Suprapubic skin (tissue), 4 donors: ENCODE measurements around the gene ATOH7. TPM values are rescaled to one million over a fixed set of nuclear protein-coding genes. Genes with fewer than 3 reads are reported as not detected.
"Not testable (repeated sequence)": the region's sequence is repeated elsewhere in the genome, so short reads cannot be mapped to it uniquely, and the experiment has no call there.

Experiments
- DNase-seq, 2 donors: peaks; one replicate each; pipeline ENCODE4 v3.0.0-alpha.2; 2019; ENCODE audit warnings: low spot score in 2 of 2
- H3K27ac ChIP-seq: fragments of 200-600 bp; sonication (generic); one replicate; pipeline ENCODE4 v1.5.1; 2019
- H3K27me3 ChIP-seq: fragments of 200-600 bp; sonication (generic); one replicate; pipeline ENCODE4 v1.5.1; 2019
- H3K36me3 ChIP-seq: fragments of 200-600 bp; sonication (generic); one replicate; pipeline ENCODE4 v1.5.1; 2019
- H3K4me1 ChIP-seq: fragments of 200-600 bp; sonication (generic); one replicate; pipeline ENCODE4 v1.5.1; 2019
- H3K4me3 ChIP-seq: fragments of 200-600 bp; sonication (generic); one replicate; pipeline ENCODE4 v1.5.1; 2019; ENCODE audit warnings: mild to moderate bottlenecking
- H3K9me3 ChIP-seq: fragments of 200-600 bp; sonication (generic); one replicate; pipeline ENCODE4 v1.5.1; 2019
- CTCF ChIP-seq, 2 donors: fragments of 200-600 bp in 1 of 2; fragments of 450-650 bp in 1 of 2; sonication (generic) in 1 of 2; IDR thresholded peaks; one replicate each; pipeline ENCODE4 v1.5.1; 2016 to 2019; ENCODE audit warnings: antibody characterized with exemption in 2 of 2, mild to moderate bottlenecking in 1 of 2, moderate library complexity in 1 of 2
- EP300 ChIP-seq: sonication (generic); formaldehyde crosslinking; IDR thresholded peaks from one replicate; pipeline ENCODE4 v1.6.1; 2017; ENCODE audit warnings: antibody characterized with exemption
- POLR2A ChIP-seq, 2 donors: fragments of 450-650 bp; IDR thresholded peaks; one replicate each; pipeline ENCODE4 v1.6.1; 2017; ENCODE audit warnings: antibody characterized with exemption in 2 of 2, mild to moderate bottlenecking in 2 of 2, moderate library complexity in 2 of 2
- POLR2AphosphoS5 ChIP-seq, 3 donors: sonication (generic); formaldehyde crosslinking; IDR thresholded peaks; one replicate each; pipeline ENCODE4 v1.6.1; 2017; ENCODE audit warnings: antibody characterized with exemption in 3 of 3
- WGBS: methylation state at CpG from one replicate; pipeline ENCODE4 v1.1.5; 2018; 5-methylcytosine and 5-hydroxymethylcytosine counted together
- total RNA-seq, 4 donors: library from RNA; depleted of rRNA; stranded (reverse); fragments of >200 nt; gene quantifications; one replicate each; pipeline ENCODE4 v1.1.0, GENCODE V29; 2016

Gene ATOH7
- total RNA-seq, 4 donors from 2014 or later: not detected

- Histone ChIP-seq H3K4me3 (no peak overlapping the region), H3K4me1 (no peaks in the 10 kb centered on the region), H3K9me3 (no peaks in the 10 kb centered on the region), H3K27me3 (no peaks in the 10 kb centered on the region), H3K27ac (no peak overlapping the region), H3K36me3 (no peaks in the 10 kb centered on the region)
- DNase-seq: no peak
- WGBS: 50% methylated on average over 1 of the region's 1 CpG
- TF ChIP-seq POLR2A (IDR thresholded peaks at IDR 0.05) (no peak), EP300 (no peak), POLR2AphosphoS5 (IDR thresholded peaks at IDR 0.05) (no peak), CTCF (IDR thresholded peaks at IDR 0.05) (no peak)
These were observed 20.2 kb downstream of the ATOH7 start for GRCh38 chr10:68211669-68212068.

DNA sequence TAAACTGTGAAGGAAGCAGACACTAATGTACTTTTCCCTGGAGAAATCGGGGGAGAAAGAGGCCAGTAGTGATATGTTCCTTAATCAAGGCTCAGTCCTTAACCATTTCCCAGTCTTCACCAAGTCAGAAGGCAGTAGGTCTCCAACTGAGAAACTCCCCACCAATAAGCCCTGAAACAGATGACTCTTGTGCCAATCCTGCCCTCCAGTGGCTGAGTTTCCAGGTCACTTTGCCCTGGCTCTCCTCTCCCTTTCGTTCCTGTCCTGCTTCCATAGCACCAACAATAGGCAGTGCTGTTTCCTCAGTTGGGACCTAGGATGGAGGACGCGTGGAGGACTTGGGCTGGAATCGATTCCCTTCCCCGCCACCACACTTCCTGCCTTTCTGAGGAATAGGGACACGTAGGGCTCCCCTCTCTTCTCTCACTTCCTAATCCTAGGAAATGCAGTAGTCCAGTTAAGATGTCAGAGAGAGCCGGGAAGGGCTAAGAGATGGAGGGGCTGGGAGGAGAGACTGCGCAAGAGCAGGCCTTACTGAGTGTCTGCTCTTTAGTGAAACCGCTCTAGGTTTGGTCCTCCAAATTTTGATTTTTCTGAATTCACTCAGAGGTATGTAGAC is 23.4 kb downstream of the ATOH7 start:
- no peaks in the 10 kb centered on the region for H3K9me3 ChIP-seq
- H3K36me3 ChIP-seq: no peaks in the 10 kb centered on the region
- H3K27me3 ChIP-seq: no peaks in the 10 kb centered on the region
- TF ChIP-seq POLR2AphosphoS5 (IDR thresholded peaks at IDR 0.05): no peak
- TF ChIP-seq POLR2A (IDR thresholded peaks at IDR 0.05): no peak
- TF ChIP-seq CTCF (IDR thresholded peaks at IDR 0.05): peak in 1 of 2 donors; percentile 12
- DNase-seq: no peak
- H3K27ac ChIP-seq: no peak overlapping the region
- 66% methylated on average over 10 of the region's 10 CpGs for WGBS
- H3K4me3 ChIP-seq: no peak overlapping the region
- no peaks in the 10 kb centered on the region for H3K4me1 ChIP-seq

GRCh38 chr10:68202960-68203353 is 29.0 kb downstream of the ATOH7 start:
- DNase-seq: no peak
- no peak overlapping the region for H3K27ac ChIP-seq
- no peaks in the 10 kb centered on the region for H3K36me3 ChIP-seq
- TF ChIP-seq POLR2AphosphoS5 (IDR thresholded peaks at IDR 0.05) (no peak), POLR2A (IDR thresholded peaks at IDR 0.05) (no peak), CTCF (IDR thresholded peaks at IDR 0.05) (no peak), EP300 (no peak)
- H3K4me1 ChIP-seq: no peaks in the 10 kb centered on the region
- H3K4me3 ChIP-seq: no peak overlapping the region
- H3K9me3 ChIP-seq: no peaks in the 10 kb centered on the region
- peaks cover 24% of the 10 kb centered on the region for H3K27me3 ChIP-seq
- WGBS: 40% methylated on average over 5 of the region's 5 CpGs

GRCh38 chr10:68196701-68197100 is 35.2 kb downstream of the ATOH7 start:
- no peaks in the 10 kb centered on the region for H3K9me3 ChIP-seq
- no peak overlapping the region for H3K4me3 ChIP-seq
- no peak overlapping the region for H3K27ac ChIP-seq
- H3K36me3 ChIP-seq: no peaks in the 10 kb centered on the region
- TF ChIP-seq POLR2AphosphoS5 (IDR thresholded peaks at IDR 0.05): no peak
- TF ChIP-seq POLR2A (IDR thresholded peaks at IDR 0.05): no peak
- TF ChIP-seq EP300: no peak
- TF ChIP-seq CTCF (IDR thresholded peaks at IDR 0.05): no peak
- WGBS: 58% methylated on average over 3 of the region's 3 CpGs
- DNase-seq: no peak
- H3K4me1 ChIP-seq: no peaks in the 10 kb centered on the region
- peaks cover 18% of the 10 kb centered on the region for H3K27me3 ChIP-seq

DNA sequence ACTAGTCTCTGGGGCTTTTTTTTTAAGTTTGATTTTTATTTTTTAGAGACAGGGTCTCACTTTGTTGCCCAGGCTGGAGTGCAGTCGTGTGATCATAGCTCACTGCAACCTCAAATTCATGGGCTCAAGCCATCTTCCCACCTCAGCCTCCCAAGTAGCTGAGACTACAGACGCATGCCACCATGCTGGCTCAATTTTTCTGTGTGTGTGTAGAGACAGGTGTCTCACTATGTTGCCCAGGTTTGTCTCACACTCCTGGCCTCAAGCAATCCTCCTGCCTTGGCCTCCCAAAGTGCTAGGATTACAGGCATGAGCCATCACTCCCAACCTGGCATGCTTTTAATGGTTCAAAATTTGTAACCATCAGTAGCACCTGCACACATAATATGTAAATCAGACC is 36.1 kb downstream of the ATOH7 start:
- H3K4me1 ChIP-seq, DNase-seq, H3K36me3 ChIP-seq, H3K9me3 ChIP-seq, H3K4me3 ChIP-seq, H3K27ac ChIP-seq: not testable (repeated sequence)
- H3K27me3 ChIP-seq: peaks cover 18% of the 10 kb centered on the region
- WGBS: 86% methylated on average over 2 of the region's 2 CpGs

DNA sequence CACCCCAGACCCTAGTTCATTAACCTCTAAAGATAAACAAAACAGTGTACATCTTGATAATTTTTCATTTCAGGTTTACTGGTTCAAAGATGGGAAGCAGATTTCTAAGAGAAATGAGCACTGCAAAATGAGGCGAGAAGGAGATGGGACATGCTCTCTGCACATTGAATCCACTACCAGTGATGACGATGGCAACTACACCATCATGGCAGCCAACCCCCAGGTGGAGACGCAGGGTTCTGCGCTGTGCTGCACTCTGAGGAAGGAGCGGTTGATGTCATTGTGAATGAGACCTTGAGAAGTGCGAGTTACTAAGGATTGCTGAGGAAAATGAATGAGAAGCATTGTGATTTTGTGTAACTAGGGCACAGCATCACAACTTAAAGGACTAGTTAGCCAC is 37.6 kb downstream of the ATOH7 start:
- Histone ChIP-seq H3K36me3 (no peaks in the 10 kb centered on the region), H3K4me1 (no peaks in the 10 kb centered on the region), H3K9me3 (no peaks in the 10 kb centered on the region), H3K4me3 (no peak overlapping the region), H3K27me3 (peaks cover 8% of the 10 kb centered on the region), H3K27ac (no peak overlapping the region)
- 93% methylated on average over 6 of the region's 6 CpGs for whole genome bisulfite sequencing
- DNase-seq: no peak
- TF ChIP-seq EP300: no peak
- TF ChIP-seq POLR2AphosphoS5 (IDR thresholded peaks at IDR 0.05): no peak
- TF ChIP-seq CTCF (IDR thresholded peaks at IDR 0.05): no peak
- TF ChIP-seq POLR2A (IDR thresholded peaks at IDR 0.05): no peak
